Epithelial cell of esophagus (primary cell): ENCODE results near the gene RBKS.

ENCODE experiments used
- DNase-seq: peaks from one replicate; pipeline ENCODE4 v3.0.0; 2010; ENCODE audit warnings: low read depth
- H3K4me3 ChIP-seq: 2 replicates; pipeline ENCODE4 v1.5.1; 2011; ENCODE audit warnings: mild to moderate bottlenecking, low read length, control low read depth
- CTCF ChIP-seq: IDR thresholded peaks from 2 replicates; pipeline ENCODE4 v1.5.1; 2011; ENCODE audit warnings: low read depth, mild to moderate bottlenecking, low read length, control low read depth, inconsistent platforms; ENCODE audit not compliant: insufficient read depth; ENCODE audit errors: missing control alignments

Gene RBKS

GRCh38 chr2:27829791-27830190 is 60.4 kb downstream of the RBKS start:
- DNase-seq, result no peak
- no peak overlapping the region for H3K4me3 ChIP-seq
- TF ChIP-seq CTCF, result no peak

- no peak for TF ChIP-seq CTCF
- no peak overlapping the region for H3K4me3 ChIP-seq
- no peak for DNase-seq
Measured at GRCh38 chr2:27828305-27828704, 61.9 kb downstream of the RBKS start.

- H3K4me3 ChIP-seq, result no peak overlapping the region
- TF ChIP-seq CTCF, result no peak
- DNase-seq, result no peak
Measured at GRCh38 chr2:27824401-27824800, 65.8 kb downstream of the RBKS start.

DNA sequence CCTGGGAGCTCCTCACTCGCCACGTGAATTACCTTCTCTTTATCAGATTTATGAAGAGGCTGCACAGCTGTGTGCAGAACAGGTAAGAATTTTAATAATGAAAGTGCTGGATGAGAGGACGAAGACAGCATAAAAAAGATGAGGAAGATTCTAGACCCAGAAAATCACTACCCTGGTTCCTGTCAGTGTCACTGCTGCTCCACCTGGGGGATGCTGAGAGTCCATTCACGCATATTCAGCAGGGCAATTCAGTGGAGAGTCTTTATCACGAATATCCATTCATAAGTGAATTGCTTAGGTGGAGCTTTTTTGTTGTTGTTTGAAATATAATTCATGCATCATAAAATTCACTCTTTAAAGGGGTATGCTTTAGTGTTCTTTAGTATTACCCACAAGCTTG is 66.6 kb downstream of the RBKS start:
- no peak overlapping the region for H3K4me3 ChIP-seq
- DNase-seq, result no peak
- TF ChIP-seq CTCF, result no peak

DNA sequence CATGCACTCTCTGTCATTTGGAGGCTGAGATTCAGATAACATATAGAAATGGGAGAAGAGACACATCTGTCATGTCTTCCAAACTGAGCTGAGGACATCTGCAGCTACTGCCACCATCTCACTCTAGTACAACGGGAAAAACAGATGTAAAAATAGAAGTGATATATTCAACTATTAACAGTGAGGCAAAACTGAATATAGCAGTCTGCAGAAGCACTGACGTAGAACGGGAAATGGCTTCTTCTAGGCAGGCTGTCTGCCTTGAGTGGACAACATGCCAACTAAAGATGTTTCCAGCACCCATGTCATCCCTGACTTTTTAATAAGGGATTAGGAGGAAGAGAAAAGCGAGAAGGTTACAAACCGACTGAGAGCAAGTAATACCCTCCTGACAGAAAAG is 67.1 kb downstream of the RBKS start:
- no peak for TF ChIP-seq CTCF
- no peak for DNase-seq

GRCh38 chr2:27822049-27822448 is 68.1 kb downstream of the RBKS start:
- TF ChIP-seq CTCF, result no peak
- DNase-seq, result no peak
- H3K4me3 ChIP-seq, result no peak overlapping the region

More for the DNA sequence above, 67.1 kb downstream of the RBKS start:
- H3K4me3 ChIP-seq, result no peak overlapping the region

- DNase-seq, result no peak
- no peak overlapping the region for H3K4me3 ChIP-seq
- no peak for TF ChIP-seq CTCF
Measured at GRCh38 chr2:27815860-27816438, 74.2 kb downstream of the RBKS start.
